Gastroesophageal sphincter (tissue), 3 donors: ENCODE measurements around the gene REM2.

Source experiments
- CTCF ChIP-seq, 4 experiments: fragments of 200-600 bp in 2 of 4; fragments of 450-650 bp in 2 of 4; sonication (generic) in 1 of 4; IDR thresholded peaks; one replicate each; pipeline ENCODE4 v1.5.1; 2017 to 2019; ENCODE audit warnings: antibody characterized with exemption in 4 of 4, mild to moderate bottlenecking in 2 of 4, moderate library complexity in 2 of 4
- POLR2AphosphoS5 ChIP-seq: sonication (generic); formaldehyde crosslinking; IDR thresholded peaks from one replicate; pipeline ENCODE4 v1.6.1; 2017; ENCODE audit warnings: antibody characterized with exemption

DNA sequence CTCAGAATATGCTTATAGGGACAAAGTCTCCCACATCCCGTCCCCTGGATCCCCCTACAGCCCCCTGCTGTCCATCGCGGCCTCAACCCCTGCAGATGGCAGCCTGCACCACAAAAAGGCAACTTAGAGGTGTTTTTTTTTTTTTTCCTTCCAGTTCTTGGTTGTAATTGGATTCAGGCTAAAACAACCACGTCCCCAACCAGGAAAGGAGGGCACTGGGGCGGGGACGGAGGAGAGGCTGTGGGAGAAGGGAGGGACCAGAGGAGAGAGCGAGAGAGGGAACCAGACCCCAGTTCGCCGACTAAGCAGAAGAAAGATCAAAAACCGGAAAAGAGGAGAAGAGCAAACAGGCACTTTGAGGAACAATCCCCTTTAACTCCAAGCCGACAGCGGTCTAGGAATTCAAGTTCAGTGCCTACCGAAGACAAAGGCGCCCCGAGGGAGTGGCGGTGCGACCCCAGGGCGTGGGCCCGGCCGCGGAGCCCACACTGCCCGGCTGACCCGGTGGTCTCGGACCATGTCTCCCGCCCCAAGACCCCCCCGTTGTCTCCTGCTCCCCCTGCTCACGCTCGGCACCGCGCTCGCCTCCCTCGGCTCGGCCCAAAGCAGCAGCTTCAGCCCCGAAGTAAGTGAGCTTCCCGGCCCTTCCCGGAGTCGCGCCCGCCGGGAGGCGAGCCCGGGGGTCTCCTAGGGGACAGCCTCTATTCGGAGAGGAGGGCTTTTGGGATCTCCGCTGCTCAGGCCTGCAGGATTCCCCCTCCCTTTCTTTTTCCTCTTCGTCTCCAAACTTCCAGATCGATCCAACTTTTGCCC lies 46.5 kb upstream of the REM2 start, which contains the start of gene MMP14:
- TF ChIP-seq POLR2AphosphoS5 (peak; percentile 89), CTCF (IDR thresholded peaks at IDR 0.05) (peak in 3 of 4 experiments; percentile 36 to 71 (median 43))
